Esophagus muscularis mucosa (tissue), 3 donors: ENCODE results near the gene SKI.
A peak's percentile ranks its signal among the peaks of the same experiment; 100 is the strongest.

Experiments
- CTCF ChIP-seq, 3 experiments: fragments of 200-600 bp in 2 of 3; fragments of 450-650 bp in 1 of 3; sonication (generic) in 2 of 3; IDR thresholded peaks; one replicate each; pipeline ENCODE4 v1.5.1; 2017 to 2019; ENCODE audit warnings: antibody characterized with exemption in 3 of 3, mild to moderate bottlenecking in 2 of 3, moderate library complexity in 1 of 3
- POLR2A ChIP-seq: fragments of 450-650 bp; IDR thresholded peaks from one replicate; pipeline ENCODE4 v1.6.1; 2017; ENCODE audit warnings: antibody characterized with exemption, moderate library complexity, mild to moderate bottlenecking, low read depth
- POLR2AphosphoS5 ChIP-seq, 2 donors: sonication (generic); formaldehyde crosslinking; IDR thresholded peaks; one replicate each; pipeline ENCODE4 v1.6.1; 2017; ENCODE audit warnings: antibody characterized with exemption in 2 of 2

- TF ChIP-seq CTCF (IDR thresholded peaks at IDR 0.05) (peak in 1 of 3 experiments; percentile 1), POLR2A (no peak), POLR2AphosphoS5 (IDR thresholded peaks at IDR 0.05) (no peak)
Measured at GRCh38 chr1:2322581-2323211, 94.6 kb downstream of the SKI start.
